Nephron (organoid): ENCODE measurements around the gene LBHD2.

Source experiments
- H3K27ac Mint-ChIP-seq, 3 experiments: 2 replicates each; pipeline ENCODE4 v1.8.0; 2020; ENCODE audit warnings: mixed read lengths in 3 of 3, mild to moderate bottlenecking in 2 of 3, moderate library complexity in 1 of 3
- H3K27me3 Mint-ChIP-seq: 2 replicates; pipeline ENCODE4 v1.8.0; 2021; ENCODE audit warnings: low read depth, mild to moderate bottlenecking, moderate library complexity, mixed read lengths
- H3K36me3 Mint-ChIP-seq: 2 replicates; pipeline ENCODE4 v1.8.0; 2020; ENCODE audit warnings: low read depth, mixed read lengths
- H3K4me1 Mint-ChIP-seq: 2 replicates; pipeline ENCODE4 v1.8.0; 2020; ENCODE audit warnings: mixed read lengths
- H3K4me3 Mint-ChIP-seq, 3 experiments: 2 replicates each; pipeline ENCODE4 v1.8.0; 2020; ENCODE audit warnings: mild to moderate bottlenecking in 3 of 3, mixed read lengths in 3 of 3, moderate library complexity in 2 of 3
- H3K9me3 Mint-ChIP-seq: 2 replicates; pipeline ENCODE4 v1.8.0; 2020; ENCODE audit warnings: mixed read lengths
- TF ChIP-seq, protein P1 (sequence below), 3 experiments: fragments of 200-600 bp; sonication (generic); IDR thresholded peaks; one replicate each; pipeline ENCODE4 v1.5.0; 2021; ENCODE audit warnings: antibody characterized with exemption in 3 of 3; ENCODE audit not compliant: unreplicated experiment in 3 of 3

LBHD2 gene

DNA sequence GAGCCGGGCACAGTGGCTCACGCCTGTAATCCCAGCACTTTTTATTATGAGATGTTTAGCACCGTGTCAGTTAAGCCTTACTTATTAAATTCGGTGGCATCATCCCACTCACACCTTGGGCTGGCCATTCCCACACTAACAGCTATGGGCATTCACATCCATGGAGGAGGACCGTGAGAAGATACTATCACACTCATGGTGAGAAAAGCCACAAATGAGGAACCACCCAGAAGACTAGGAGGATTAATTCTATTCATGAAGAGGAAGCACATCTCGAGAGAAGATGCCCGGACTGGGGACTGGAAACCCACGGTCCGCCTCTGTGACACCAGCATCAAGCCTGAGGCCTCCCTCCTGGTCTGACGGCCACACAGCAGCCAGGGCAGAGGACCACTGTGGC lies 31.6 kb upstream of the LBHD2 start:
- Mint-ChIP-seq H3K27ac (no peak overlapping the region), H3K27me3 (no peaks in the 10 kb centered on the region), H3K4me3 (peak overlapping the region in 1 of 3 experiments; percentile 48), H3K4me1 (peaks cover 21% of the 10 kb centered on the region), H3K9me3 (no peaks in the 10 kb centered on the region), H3K36me3 (peaks cover 3% of the 10 kb centered on the region)
- TF ChIP-seq, protein P1, sequence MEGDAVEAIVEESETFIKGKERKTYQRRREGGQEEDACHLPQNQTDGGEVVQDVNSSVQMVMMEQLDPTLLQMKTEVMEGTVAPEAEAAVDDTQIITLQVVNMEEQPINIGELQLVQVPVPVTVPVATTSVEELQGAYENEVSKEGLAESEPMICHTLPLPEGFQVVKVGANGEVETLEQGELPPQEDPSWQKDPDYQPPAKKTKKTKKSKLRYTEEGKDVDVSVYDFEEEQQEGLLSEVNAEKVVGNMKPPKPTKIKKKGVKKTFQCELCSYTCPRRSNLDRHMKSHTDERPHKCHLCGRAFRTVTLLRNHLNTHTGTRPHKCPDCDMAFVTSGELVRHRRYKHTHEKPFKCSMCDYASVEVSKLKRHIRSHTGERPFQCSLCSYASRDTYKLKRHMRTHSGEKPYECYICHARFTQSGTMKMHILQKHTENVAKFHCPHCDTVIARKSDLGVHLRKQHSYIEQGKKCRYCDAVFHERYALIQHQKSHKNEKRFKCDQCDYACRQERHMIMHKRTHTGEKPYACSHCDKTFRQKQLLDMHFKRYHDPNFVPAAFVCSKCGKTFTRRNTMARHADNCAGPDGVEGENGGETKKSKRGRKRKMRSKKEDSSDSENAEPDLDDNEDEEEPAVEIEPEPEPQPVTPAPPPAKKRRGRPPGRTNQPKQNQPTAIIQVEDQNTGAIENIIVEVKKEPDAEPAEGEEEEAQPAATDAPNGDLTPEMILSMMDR (IDR thresholded peaks at IDR 0.05; ENCODE audit: unreplicated experiment in 3 of 3), result no peak

GRCh38 chr14:103055695-103056094 lies 28.3 kb upstream of the LBHD2 start:
- H3K4me1 Mint-ChIP-seq, result peaks cover 43% of the 10 kb centered on the region
- no peaks in the 10 kb centered on the region for H3K36me3 Mint-ChIP-seq
- no peaks in the 10 kb centered on the region for H3K27me3 Mint-ChIP-seq
- peak overlapping the region; percentile 93 to 97 (median 96) for H3K4me3 Mint-ChIP-seq
- H3K9me3 Mint-ChIP-seq, result no peaks in the 10 kb centered on the region
- peak overlapping the region; percentile 78 to 98 (median 80) for H3K27ac Mint-ChIP-seq
- TF ChIP-seq, protein P1 (IDR thresholded peaks at IDR 0.05; ENCODE audit: unreplicated experiment in 3 of 3), result no peak

- TF ChIP-seq, protein P1 (IDR thresholded peaks at IDR 0.05; ENCODE audit: unreplicated experiment in 3 of 3), result no peak
- no peaks in the 10 kb centered on the region for H3K27me3 Mint-ChIP-seq
- peaks cover 43% of the 10 kb centered on the region for H3K4me1 Mint-ChIP-seq
Observed at GRCh38 chr14:103056322-103057027, 27.5 kb upstream of the LBHD2 start.

GRCh38 chr14:103057028-103057371 lies 27.0 kb upstream of the LBHD2 start:
- H3K36me3 Mint-ChIP-seq, result no peaks in the 10 kb centered on the region
- H3K9me3 Mint-ChIP-seq, result no peaks in the 10 kb centered on the region

More at GRCh38 chr14:103056322-103057027, 27.5 kb upstream of the LBHD2 start:
- no peaks in the 10 kb centered on the region for H3K36me3 Mint-ChIP-seq
- H3K27ac Mint-ChIP-seq, result peak overlapping the region; percentile 78 to 98 (median 93)
- peak overlapping the region; percentile 93 to 97 (median 96) for H3K4me3 Mint-ChIP-seq
- H3K9me3 Mint-ChIP-seq, result no peaks in the 10 kb centered on the region

GRCh38 chr14:103057372-103058163 lies 26.4 kb upstream of the LBHD2 start, which contains the start of gene CDC42BPB:
Gene CDC42BPB, minus strand, starts transcription at chr14:103057549. Its CDS starts 376 bp downstream, at chr14:103057173.
- no peaks in the 10 kb centered on the region for H3K9me3 Mint-ChIP-seq
- H3K4me3 Mint-ChIP-seq, result peak within 1 kb of the TSS; percentile 93 to 97 (median 96)
- H3K4me1 Mint-ChIP-seq, result peaks cover 43% of the 10 kb centered on the region
- H3K27me3 Mint-ChIP-seq, result no peaks in the 10 kb centered on the region
- TF ChIP-seq, protein P1 (IDR thresholded peaks at IDR 0.05; ENCODE audit: unreplicated experiment in 3 of 3), result no peak
- no peaks in the 10 kb centered on the region for H3K36me3 Mint-ChIP-seq
- H3K27ac Mint-ChIP-seq, result peak within 1 kb of the TSS; percentile 78 to 98 (median 93)

More at GRCh38 chr14:103057028-103057371, 27.0 kb upstream of the LBHD2 start:
- TF ChIP-seq, protein P1 (IDR thresholded peaks at IDR 0.05; ENCODE audit: unreplicated experiment in 3 of 3), result no peak
- H3K27ac Mint-ChIP-seq, result peak overlapping the region in 1 of 3 experiments; percentile 78
- H3K4me1 Mint-ChIP-seq, result peaks cover 43% of the 10 kb centered on the region
- no peaks in the 10 kb centered on the region for H3K27me3 Mint-ChIP-seq
- peak overlapping the region; percentile 93 to 97 (median 96) for H3K4me3 Mint-ChIP-seq
